Peyer's patch (tissue), 4 donors: Measurements from ENCODE around the gene PTX4. TPM values are rescaled to one million over a fixed set of nuclear protein-coding genes. Genes with fewer than 3 reads are reported as not detected.
A peak's percentile ranks its signal among the peaks of the same experiment; 100 is the strongest.

Source experiments
- DNase-seq, 3 donors: peaks; one replicate each; pipeline ENCODE4 v3.0.0-alpha.2; 2017 to 2019
- H3K27ac ChIP-seq, 4 donors: fragments of 200-600 bp; sonication (generic); one replicate each; pipeline ENCODE4 v1.5.1; 2016 to 2019
- H3K27me3 ChIP-seq, 2 donors: fragments of 200-600 bp; sonication (generic); one replicate each; pipeline ENCODE4 v1.5.1; 2019
- H3K36me3 ChIP-seq, 3 donors: fragments of 200-600 bp; sonication (generic); one replicate each; pipeline ENCODE4 v1.5.1; 2016 to 2019
- H3K4me1 ChIP-seq, 4 donors: fragments of 200-600 bp; sonication (generic); one replicate each; pipeline ENCODE4 v1.5.1; 2016 to 2019
- H3K4me3 ChIP-seq, 4 donors: fragments of 200-600 bp; sonication (generic); 1 replicate in 3 of 4; 2 replicates in 1 of 4; pipeline ENCODE4 v1.5.1; 2016 to 2019; ENCODE audit warnings: mild to moderate bottlenecking in 1 of 4
- H3K9me3 ChIP-seq, 4 donors: fragments of 200-600 bp; sonication (generic); one replicate each; pipeline ENCODE4 v1.5.1; 2016 to 2019; ENCODE audit warnings: mild to moderate bottlenecking in 1 of 4
- CTCF ChIP-seq, 6 experiments: fragments of 450-650 bp in 4 of 6; fragments of 200-600 bp in 2 of 6; sonication (generic) in 1 of 6; IDR thresholded peaks; one replicate each; pipeline ENCODE4 v1.5.1; 2017 to 2019; ENCODE audit warnings: antibody characterized with exemption in 6 of 6, mild to moderate bottlenecking in 3 of 6, moderate library complexity in 1 of 6
- POLR2A ChIP-seq, 2 donors: fragments of 450-650 bp; IDR thresholded peaks; one replicate each; pipeline ENCODE4 v1.5.1; 2017; ENCODE audit warnings: antibody characterized with exemption in 2 of 2, mild to moderate bottlenecking in 2 of 2, moderate library complexity in 2 of 2
- total RNA-seq, 4 donors: library from RNA; depleted of rRNA; stranded (reverse); fragments of >200 nt; gene quantifications; one replicate each; pipeline ENCODE4 v1.1.0, GENCODE V29; 2016

Gene PTX4
- total RNA-seq, 4 donors from 2014 or later = not detected

GRCh38 chr16:1534021-1535020, 45.6 kb upstream of the PTX4 start:
- Histone ChIP-seq H3K4me1 (peaks cover 0 to 45% (median 17%) of the 10 kb centered on the region in 4 donors), H3K36me3 (peaks cover 0 to 28% (median 0%) of the 10 kb centered on the region in 3 donors), H3K27ac (peak overlapping the region; percentile 80 to 95 (median 89)), H3K4me3 (peak overlapping the region; percentile 51 to 76 (median 70)), H3K9me3 (no peaks in the 10 kb centered on the region), H3K27me3 (no peaks in the 10 kb centered on the region)
- TF ChIP-seq CTCF (IDR thresholded peaks at IDR 0.05) (no peak), POLR2A (IDR thresholded peaks at IDR 0.05) (no peak)
- no peak for DNase-seq

GRCh38 chr16:1533443-1533951, 44.8 kb upstream of the PTX4 start, which contains the start of gene TMEM204:
TMEM204 (plus strand) TSS chr16:1533666; CDS start chr16:1534276, 610 bp downstream.
- TF ChIP-seq POLR2A (IDR thresholded peaks at IDR 0.05) (peak; percentile 17 to 40), CTCF (IDR thresholded peaks at IDR 0.05) (no peak)
- peaks cover 0 to 44% (median 17%) of the 10 kb centered on the region in 4 donors for H3K4me1 ChIP-seq

GRCh38 chr16:1532771-1533170, 44.0 kb upstream of the PTX4 start:
- DNase-seq = no peak
- TF ChIP-seq POLR2A (IDR thresholded peaks at IDR 0.05) = no peak
- TF ChIP-seq CTCF (IDR thresholded peaks at IDR 0.05) = no peak
- H3K9me3 ChIP-seq = no peaks in the 10 kb centered on the region
- H3K36me3 ChIP-seq = peaks cover 0 to 20% (median 0%) of the 10 kb centered on the region in 3 donors
- peaks cover 0 to 37% (median 14%) of the 10 kb centered on the region in 4 donors for H3K4me1 ChIP-seq
- H3K4me3 ChIP-seq = peak overlapping the region; percentile 51 to 76 (median 70)
- H3K27me3 ChIP-seq = no peaks in the 10 kb centered on the region
- peak overlapping the region; percentile 80 to 95 (median 89) for H3K27ac ChIP-seq

More at GRCh38 chr16:1533443-1533951, 44.8 kb upstream of the PTX4 start, which contains the start of gene TMEM204:
- peak within 1 kb of the TSS; percentile 51 to 76 (median 70) for H3K4me3 ChIP-seq
- H3K9me3 ChIP-seq = no peaks in the 10 kb centered on the region
- peak in 2 of 3 donors; percentile 62 to 80 for DNase-seq
- H3K27me3 ChIP-seq = no peaks in the 10 kb centered on the region
- peak within 1 kb of the TSS; percentile 80 to 95 (median 89) for H3K27ac ChIP-seq
- H3K36me3 ChIP-seq = peaks cover 0 to 27% (median 0%) of the 10 kb centered on the region in 3 donors

GRCh38 chr16:1532081-1532760, 43.5 kb upstream of the PTX4 start:
- Histone ChIP-seq H3K36me3 (peaks cover 0 to 14% (median 0%) of the 10 kb centered on the region in 3 donors), H3K4me1 (peaks cover 0 to 35% (median 12%) of the 10 kb centered on the region in 4 donors), H3K9me3 (no peaks in the 10 kb centered on the region), H3K27me3 (no peaks in the 10 kb centered on the region), H3K27ac (peak overlapping the region; percentile 80 to 95 (median 89)), H3K4me3 (peak overlapping the region in 2 of 4 donors; percentile 14 to 67)
- peak in 1 of 3 donors; percentile 66 for DNase-seq
- no peak for TF ChIP-seq POLR2A (IDR thresholded peaks at IDR 0.05)
- no peak for TF ChIP-seq CTCF (IDR thresholded peaks at IDR 0.05)

GRCh38 chr16:1531638-1531910, 42.8 kb upstream of the PTX4 start:
- Histone ChIP-seq H3K4me1 (peaks cover 0 to 31% (median 11%) of the 10 kb centered on the region in 4 donors), H3K27me3 (no peaks in the 10 kb centered on the region), H3K9me3 (no peaks in the 10 kb centered on the region), H3K27ac (peak overlapping the region; percentile 80 to 95 (median 89)), H3K4me3 (peak overlapping the region in 2 of 4 donors; percentile 2 to 27), H3K36me3 (peaks cover 0 to 8% (median 0%) of the 10 kb centered on the region in 3 donors)
- TF ChIP-seq CTCF (IDR thresholded peaks at IDR 0.05) (no peak), POLR2A (IDR thresholded peaks at IDR 0.05) (no peak)
- DNase-seq = no peak
